Kidney (tissue), 14 donors: Measurements from ENCODE around the gene LRRC10. TPM values are rescaled to one million over a fixed set of nuclear protein-coding genes. Genes with fewer than 3 reads are reported as not detected.

Experiments
- DNase-seq, 5 donors: peaks; one replicate each; pipeline ENCODE4 v3.0.0-alpha.2; 2013 to 2020
- FAIRE-seq: peaks from 2 replicates; lab custom pipeline; 2012; peaks lifted over from hg19 to GRCh38; lab: Jason Lieb, UNC
- H3K27ac ChIP-seq, 2 donors: one replicate each; pipeline ENCODE4 v1.7.0; 2013; ENCODE audit warnings: low read depth in 2 of 2, low read length in 2 of 2, inconsistent platforms in 1 of 2
- H3K27me3 ChIP-seq: one replicate; pipeline ENCODE4 v1.7.1; 2013; ENCODE audit warnings: low read length, inconsistent platforms; ENCODE audit not compliant: control insufficient read depth, insufficient read depth
- H3K36me3 ChIP-seq, 3 donors: one replicate each; pipeline versions ENCODE4 v1.7.0 to v1.7.1; 2013; ENCODE audit warnings: low read length in 3 of 3, control low read depth in 1 of 3, inconsistent platforms in 1 of 3; ENCODE audit not compliant: insufficient read depth in 3 of 3, control insufficient read depth in 2 of 3
- H3K4me1 ChIP-seq, 3 donors: one replicate each; pipeline versions ENCODE4 v1.7.0 to v1.7.1; 2013; ENCODE audit warnings: low read length in 3 of 3, inconsistent platforms in 1 of 3, low read depth in 1 of 3; ENCODE audit not compliant: control insufficient read depth in 2 of 3, insufficient read depth in 2 of 3
- H3K4me3 ChIP-seq, 3 donors: one replicate each; pipeline versions ENCODE4 v1.7.0 to v1.8.1; 2013; ENCODE audit warnings: low read length in 3 of 3, control low read depth in 1 of 3, inconsistent platforms in 1 of 3
- H3K9ac ChIP-seq, 3 donors: one replicate each; pipeline versions ENCODE4 v1.7.0 to v1.7.1; 2013; ENCODE audit warnings: low read length in 3 of 3, control low read depth in 1 of 3, inconsistent platforms in 1 of 3
- H3K9me3 ChIP-seq, 3 donors: one replicate each; pipeline versions ENCODE4 v1.7.0 to v1.7.1; 2013; ENCODE audit warnings: low read length in 3 of 3, control low read depth in 1 of 3, inconsistent platforms in 1 of 3; ENCODE audit not compliant: control insufficient read depth in 2 of 3, insufficient read depth in 1 of 3
- CTCF ChIP-seq: IDR thresholded peaks from 3 replicates; pipeline ENCODE4 v1.5.1; 2012; ENCODE audit warnings: mild to moderate bottlenecking, moderate library complexity, borderline replicate concordance; ENCODE audit not compliant: insufficient read depth; ENCODE audit errors: extremely low read depth
- intact Hi-C: fragments of 100-400 bp; cut with DNase I; formaldehyde crosslinking; loops from one replicate; pipeline ENCODE4 v1.11.1; 2022
- polyA plus RNA-seq: library from polyadenylated mRNA; stranded (reverse); fragments of 350-450 nt; fragmentation: Illumina TruSeq; extraction: RNeasy Lipid Tissue Mini Kit (QIAGEN cat#74804); gene quantifications from one replicate; pipeline ENCODE4 v1.2.3, GENCODE V29; 2014; ENCODE audit warnings: low read depth, low replicate concordance; ENCODE audit not compliant: insufficient read depth
- total RNA-seq: library from RNA; stranded (reverse); fragmentation: NEBNext Ultra II Directional; extraction: Animal tissue kit (Norgen Biotek cat#: 25700); gene quantifications from one replicate; pipeline ENCODE4 v1.2.1, GENCODE V29; 2021
- donor health status: control.
- donor health status: control.
- donor health status: control.
- donor health status: control.
- donor health status: control.
- donor health status: DM: yes; HTN: yes; CAD: no.
- donor health status: Normal renal cell carcinoma (clear cell type).

The LRRC10 gene
- total and polyA plus RNA-seq, 2 donors from 2014 or later: not detected

- FAIRE-seq (no peak), DNase-seq (no peak)
- intact Hi-C loops: no loop called here
- Histone ChIP-seq H3K36me3 (peaks cover 14 to 66% (median 46%) of the 10 kb centered on the region in 3 donors), H3K9ac (no peak overlapping the region), H3K9me3 (no peaks in the 10 kb centered on the region), H3K27me3 (no peaks in the 10 kb centered on the region), H3K27ac (no peak overlapping the region), H3K4me1 (no peaks in the 10 kb centered on the region), H3K4me3 (no peak overlapping the region)
- no peak for TF ChIP-seq CTCF
Observed at GRCh38 chr12:69595689-69596088, 15.0 kb downstream of the LRRC10 start.

GRCh38 chr12:69589082-69589481, 21.6 kb downstream of the LRRC10 start:
- FAIRE-seq: no peak

GRCh38 chr12:69588527-69588926, 22.2 kb downstream of the LRRC10 start:
- FAIRE-seq (no peak), DNase-seq (no peak)
- H3K27me3 ChIP-seq: no peaks in the 10 kb centered on the region
- peaks cover 25 to 53% (median 33%) of the 10 kb centered on the region in 3 donors for H3K36me3 ChIP-seq
- H3K4me3 ChIP-seq: no peak overlapping the region
- no peaks in the 10 kb centered on the region for H3K9me3 ChIP-seq
- no peak overlapping the region for H3K27ac ChIP-seq
- H3K9ac ChIP-seq: no peak overlapping the region
- intact Hi-C loops: no loop called here
- TF ChIP-seq CTCF: no peak
- H3K4me1 ChIP-seq: peaks cover 0 to 5% (median 4%) of the 10 kb centered on the region in 3 donors

More at GRCh38 chr12:69589082-69589481, 21.6 kb downstream of the LRRC10 start:
- Histone ChIP-seq H3K27ac (no peak overlapping the region), H3K9ac (no peak overlapping the region), H3K4me1 (peaks cover 0 to 5% (median 4%) of the 10 kb centered on the region in 3 donors), H3K27me3 (no peaks in the 10 kb centered on the region), H3K4me3 (no peak overlapping the region), H3K9me3 (no peaks in the 10 kb centered on the region), H3K36me3 (peaks cover 25 to 58% (median 36%) of the 10 kb centered on the region in 3 donors)
- no peak for DNase-seq
- intact Hi-C loops: no loop called here
- no peak for TF ChIP-seq CTCF
